Medulla oblongata (tissue), 1 donor: Measurements from ENCODE around the gene FAM131C.
"Not testable (repeated sequence)": the region's sequence is repeated elsewhere in the genome, so short reads cannot be mapped to it uniquely, and the experiment has no call there.

Experiments
- DNase-seq: peaks from one replicate; pipeline ENCODE4 v3.0.0-alpha.2; 2015; ENCODE audit errors: extremely low spot score

Gene FAM131C

DNA sequence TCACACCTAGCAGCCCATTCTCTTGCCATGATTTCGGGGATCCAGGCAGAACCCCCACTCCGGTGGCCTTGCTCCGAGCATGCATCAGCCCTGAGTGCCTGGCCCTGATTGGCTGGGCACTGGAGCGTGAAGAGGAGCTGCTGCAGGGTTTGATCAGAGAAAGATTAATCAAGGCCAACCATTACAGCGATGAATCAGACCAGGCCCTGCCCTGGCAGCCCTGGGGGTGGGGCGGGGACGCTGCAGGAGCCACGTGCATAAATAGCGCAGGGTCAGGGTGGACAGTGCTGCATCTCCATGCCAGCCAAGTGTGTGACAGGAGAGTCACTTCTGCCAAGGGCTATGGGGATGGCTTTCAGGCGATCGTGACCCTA, 3.4 kb upstream of the FAM131C start:
- DNase-seq, result no peak

DNA sequence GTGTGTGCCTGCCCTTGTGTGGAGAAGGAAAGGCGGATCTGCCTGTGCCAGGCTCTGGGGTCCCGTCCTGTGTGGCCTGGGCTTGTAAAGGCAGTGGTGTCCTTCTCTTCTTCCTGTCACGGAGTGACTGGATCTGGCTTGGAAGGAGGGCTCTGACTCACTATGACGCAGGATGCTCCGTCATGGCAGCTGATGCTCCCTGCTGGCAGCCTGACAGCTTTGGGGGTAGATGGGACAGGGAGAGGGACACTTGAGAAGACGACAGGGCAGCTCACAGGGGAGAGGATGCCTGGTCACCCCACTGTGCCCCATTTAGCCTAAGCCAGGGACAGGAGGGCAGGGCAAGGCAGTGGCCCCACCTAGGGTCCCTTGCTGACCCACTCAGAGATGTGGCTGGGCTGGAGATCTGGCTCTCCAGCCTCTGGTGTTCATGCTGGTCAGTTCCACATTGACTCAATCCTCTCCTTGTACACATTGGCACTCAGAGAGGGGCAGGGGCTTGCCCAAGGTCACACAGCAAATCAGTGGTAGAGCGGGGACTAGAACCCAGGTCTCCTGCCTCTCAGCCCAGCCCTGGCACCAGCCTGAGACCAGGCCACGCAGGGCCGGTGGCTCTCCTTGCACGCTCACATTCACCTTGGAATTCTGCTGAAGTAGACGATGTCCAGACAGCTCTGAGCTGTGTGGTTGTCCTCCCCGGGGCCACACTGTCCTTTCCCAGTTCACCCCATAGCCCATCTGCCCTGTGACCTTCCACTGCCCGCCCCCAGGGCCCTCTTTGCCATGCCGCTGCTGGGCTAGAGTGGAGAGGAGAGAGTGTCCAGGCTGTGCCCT, 2.8 kb upstream of the FAM131C start:
- DNase-seq, result no peak

DNA sequence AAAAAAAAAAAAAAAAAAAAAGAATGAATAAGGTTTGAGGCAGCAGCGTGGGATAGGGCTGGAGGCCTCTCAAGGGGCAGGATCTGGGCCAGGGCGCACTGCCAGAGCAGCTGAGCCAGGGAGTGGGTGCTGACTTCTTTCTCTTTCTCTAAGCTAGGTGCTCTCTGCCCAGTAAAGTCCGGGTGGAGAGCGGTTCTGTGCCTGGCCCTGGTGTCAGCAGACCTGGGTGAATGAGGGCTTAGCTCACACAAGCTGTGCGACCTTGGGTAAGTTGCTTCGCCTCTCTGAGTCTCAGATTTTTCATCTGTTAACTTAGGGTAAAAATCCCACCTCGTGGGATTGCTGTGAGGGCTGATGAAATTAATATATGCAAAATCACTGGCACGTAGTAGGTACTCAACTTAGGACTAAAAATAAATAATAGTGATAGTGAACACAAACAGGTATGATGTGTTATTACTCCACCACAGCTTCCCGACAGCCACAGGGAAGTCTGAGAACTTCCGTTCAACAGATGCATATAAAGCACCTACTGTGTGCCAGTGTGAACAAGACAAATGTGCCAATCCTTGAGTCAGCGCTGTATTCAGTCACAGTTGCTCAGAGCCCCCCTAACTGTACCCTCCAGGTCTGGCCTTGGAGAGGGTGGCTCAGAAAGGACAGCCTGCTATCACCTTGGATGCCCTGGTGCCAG, 2.0 kb upstream of the FAM131C start:
- DNase-seq, result peak; percentile 67

DNA sequence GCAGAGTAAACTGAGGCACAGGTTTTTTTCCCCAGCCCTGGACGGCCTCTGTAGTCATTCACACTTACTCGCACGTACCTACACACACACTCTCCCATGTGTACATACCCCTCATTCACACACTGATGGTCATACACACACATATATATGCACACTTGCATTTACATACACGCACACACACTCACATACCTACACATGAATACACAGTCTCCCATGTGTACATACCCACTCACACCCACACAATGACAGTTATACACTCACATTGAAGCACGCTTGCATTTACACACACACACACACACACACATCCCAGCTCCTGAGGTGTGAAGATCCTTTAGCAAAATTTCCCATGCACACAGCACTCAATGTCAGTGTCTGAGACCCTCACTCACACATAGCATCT, 766 bp upstream of the FAM131C start:
- no peak for DNase-seq

DNA sequence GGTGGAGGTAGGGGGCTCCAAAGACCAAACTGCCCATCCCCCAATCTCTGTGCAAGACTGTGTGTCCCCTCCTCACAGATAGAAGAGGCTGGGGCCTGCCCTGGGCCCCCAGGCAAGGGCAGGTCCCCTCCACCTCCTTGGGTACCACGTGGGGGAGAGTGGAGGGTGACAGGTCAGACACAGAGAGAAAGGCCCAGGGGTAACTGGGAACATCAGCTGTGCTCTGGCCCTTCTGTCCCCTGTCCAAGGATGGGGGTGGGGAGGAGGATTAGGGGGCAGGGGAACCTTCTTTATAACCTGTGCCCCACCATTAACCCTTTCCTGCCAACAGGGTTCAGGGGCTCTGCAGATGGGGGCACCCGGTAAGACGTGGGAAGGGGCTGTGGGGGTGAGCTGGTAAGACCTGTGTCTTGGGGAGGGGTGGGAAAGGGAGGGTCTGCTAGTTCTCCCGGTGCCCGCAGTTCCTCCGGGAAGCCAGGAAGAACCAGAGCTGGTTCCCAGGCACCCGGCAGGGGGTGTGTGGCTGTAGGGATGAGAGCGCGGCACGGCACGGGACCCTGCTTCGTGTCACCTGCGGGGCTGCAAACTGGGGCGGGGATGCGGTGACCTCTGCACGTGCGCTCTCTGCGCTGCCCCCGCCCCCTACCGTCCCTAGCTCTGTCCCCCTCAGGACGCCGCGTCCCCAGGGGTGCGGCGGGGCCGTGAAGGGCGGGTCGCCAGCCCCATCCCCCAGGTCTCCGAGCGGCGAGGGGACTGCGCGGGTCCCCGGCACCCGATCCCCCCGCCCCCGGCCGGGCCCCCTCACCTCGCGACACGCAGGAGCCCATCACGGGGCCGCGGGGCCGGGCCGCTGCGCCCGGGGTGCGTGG, 601 bp downstream of the FAM131C start:
- no peak for DNase-seq

DNA sequence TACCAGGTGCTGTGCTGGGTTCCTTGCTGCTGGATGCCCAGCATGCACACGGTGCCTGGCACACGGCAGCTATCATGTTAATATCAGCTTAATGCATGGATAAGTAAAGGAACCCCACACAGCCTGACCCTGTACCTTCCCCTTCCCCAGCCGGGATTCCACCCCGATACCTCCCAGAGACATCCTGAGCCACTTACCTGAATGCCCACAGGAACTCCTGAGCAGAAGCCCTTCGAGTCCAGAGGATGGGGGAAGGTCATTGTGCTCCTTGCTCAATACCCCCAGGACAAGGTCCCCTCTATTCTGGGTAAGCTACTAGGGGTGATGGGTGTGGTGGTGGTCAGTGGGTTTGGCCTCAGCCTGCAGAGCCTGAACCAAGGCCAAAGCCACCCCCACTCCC, 1.4 kb downstream of the FAM131C start:
- DNase-seq, result no peak

DNA sequence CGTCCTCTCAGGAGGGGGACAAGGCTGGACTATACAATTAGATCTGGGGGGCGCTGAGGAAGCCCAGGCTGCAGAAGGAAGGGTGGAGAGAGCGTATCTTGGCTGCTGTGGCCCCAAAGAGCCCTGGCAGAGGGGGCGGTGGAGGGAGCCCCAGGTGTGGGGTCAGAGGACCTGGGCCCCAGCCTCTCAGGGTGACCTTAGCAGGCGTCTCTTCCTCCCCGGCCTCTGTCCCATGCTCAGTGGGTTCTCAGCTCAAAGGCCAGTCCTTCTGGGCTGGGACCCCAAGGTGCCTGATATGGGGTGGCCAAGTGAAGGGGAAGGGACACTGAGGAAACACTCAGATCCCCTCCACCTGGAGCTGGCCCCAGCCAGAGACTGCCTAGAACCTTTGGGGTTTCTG, 1.8 kb downstream of the FAM131C start:
- no peak for DNase-seq

DNA sequence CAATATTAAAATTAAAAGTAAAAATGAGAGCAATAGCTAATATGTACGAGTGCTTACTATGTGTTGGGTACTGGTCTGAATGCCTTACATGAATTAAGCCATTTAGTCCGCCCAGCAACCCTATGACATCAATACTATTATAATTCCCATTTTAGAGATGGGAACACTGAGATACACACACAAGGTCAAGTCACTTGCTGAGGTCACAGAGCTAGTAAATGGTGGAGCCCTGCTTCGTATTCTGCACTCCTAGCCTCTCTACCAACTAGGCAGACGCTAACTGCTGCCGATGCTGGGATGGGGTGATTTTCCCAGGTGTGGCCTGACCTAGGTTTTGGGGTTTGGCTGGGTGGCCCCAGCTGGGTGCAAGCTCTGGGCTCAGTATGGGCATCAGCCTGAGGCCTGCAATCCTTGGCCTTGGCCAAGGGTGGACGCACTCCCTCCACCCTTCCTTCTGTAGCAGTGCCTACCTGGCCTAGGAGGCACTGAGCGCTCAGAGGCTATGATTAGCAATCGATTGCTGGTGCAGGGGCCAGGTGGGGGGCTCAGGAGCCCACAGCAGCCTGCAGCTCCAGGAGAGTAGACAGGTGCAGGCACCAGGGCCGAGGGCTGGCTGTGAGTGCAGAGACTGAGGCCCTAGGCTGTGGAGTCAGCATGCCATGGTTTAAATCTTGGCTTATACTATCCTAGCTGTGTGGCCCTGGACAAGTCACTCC, 2.7 kb downstream of the FAM131C start:
- no peak for DNase-seq

DNA sequence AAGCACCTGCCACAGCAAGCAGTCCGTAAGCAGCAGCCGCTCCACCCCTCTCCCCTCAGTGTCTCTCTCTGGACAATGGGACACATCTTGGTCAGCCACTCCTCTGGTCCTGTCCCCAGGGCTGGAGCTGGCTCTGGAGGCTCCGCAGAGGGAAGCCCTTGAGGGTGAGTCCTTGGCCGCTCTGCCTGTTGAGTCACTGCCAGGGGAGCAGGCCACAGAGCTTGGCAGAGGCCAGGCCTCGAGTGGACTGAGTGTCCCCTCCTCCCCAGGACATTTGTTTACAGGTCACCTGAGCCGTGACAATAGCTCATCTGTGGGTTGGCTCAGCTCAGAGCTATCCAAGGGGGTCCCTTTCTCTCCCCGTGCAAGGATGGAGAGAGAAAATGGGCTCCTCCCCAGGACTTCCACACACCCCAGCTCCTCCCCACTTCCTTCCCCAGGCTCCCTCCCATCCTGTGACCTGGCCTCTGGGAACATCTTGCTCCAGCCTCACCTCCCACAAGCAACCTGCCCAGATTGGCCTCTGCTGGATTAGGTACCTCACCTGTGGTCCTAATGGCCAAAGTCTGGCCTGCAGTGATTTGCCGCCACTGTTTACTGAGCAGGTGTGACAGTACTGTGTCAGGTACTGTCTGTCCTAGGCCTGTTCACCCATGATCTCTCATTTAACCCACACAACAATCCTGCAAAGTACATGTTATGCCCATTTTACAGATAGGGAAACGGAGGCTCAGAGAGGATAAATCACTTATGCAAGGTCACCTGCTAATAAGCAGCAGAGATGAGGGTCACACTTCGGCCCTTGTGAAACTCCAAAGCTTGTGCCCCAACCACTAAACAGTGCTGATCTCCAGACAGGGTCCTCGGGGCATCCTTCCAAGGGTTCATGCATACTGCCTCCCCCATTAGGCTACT, 4.8 kb downstream of the FAM131C start:
- peak; percentile 74 for DNase-seq

DNA sequence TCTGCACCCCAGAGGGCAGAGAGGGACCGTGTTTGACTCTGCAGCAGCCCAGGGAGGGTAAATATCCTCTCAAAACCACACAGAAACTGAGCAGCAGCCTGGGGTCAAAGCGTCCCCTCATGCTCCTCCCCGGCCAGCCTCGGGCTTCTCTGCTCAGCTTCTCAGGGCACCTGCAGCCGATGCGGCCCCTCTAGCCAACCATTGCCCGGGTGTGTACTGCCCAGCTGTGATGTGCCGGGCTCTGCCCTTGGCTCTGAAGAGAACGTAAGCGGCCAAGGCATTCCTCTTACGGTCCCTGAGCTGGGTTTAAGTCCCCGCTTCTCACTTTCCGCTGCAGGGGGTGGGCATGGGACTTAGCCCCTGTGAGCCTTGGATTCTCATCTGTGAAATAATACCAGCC, 5.5 kb downstream of the FAM131C start:
- no peak for DNase-seq

DNA sequence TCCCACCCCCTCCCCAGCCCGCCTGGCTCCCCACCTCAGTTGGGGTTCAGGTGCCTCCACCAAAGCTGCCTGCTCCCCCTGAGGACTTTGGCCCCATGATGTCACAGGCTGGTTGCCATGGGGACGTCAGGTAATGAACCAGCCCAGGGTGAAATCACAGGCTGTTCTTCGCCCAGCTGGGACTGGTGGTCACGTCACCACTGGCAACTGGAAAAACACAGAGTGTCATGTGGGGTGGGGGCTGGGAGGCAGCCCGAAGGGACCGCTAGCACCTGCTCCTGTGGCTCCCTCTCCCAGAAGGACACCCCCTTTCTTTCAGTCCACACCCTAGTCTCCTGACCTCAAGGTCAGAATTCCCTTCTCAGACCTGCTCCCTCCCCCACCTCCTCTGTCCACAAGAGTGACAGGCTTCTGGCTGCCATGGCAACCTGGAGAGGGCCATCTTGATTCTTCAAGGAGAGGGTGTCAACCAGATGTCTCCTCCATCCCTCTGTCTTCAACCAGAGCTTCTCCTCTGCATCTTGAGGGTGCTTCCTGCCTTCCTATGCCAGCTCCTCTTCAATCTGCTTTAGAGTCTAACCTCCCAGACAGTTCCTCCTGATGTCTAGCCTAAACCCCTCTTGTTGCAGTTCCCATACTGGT, 6.2 kb downstream of the FAM131C start:
- DNase-seq, result no peak

DNA sequence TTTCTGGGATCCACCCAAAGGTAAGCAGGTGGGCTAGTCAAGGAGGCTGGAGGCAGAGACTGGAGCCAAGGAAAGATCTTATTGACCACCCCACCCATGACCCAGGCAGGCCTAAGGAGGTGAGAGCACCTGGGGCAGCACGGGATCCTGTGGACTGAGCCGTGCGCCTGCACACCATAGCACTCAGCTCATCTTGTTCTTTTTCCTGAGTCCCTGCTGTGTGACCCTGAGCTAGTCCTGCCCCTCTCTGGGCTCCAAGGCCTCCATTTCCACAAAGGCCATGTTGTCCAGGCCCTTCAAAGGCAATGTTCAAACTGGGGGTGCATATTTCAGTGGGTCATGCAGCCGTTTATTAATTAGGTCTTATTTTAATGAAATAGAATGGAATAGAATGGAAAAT, 7.2 kb downstream of the FAM131C start:
- DNase-seq, result no peak

DNA sequence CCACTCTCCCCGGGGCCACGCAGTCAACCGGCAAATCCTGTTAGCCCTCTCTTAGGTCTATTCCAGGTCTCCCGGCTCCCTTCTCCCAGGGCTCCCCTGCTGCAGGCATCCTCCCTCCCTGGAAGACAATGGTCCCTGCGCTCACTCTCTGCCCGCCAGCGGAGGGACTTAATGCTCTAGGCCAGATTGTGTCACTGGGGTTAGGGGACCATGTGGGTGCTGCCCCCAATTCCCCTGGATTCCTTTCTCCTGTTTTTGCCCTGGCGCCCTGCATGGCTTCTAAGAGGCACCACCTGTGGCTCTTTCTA, 8.2 kb downstream of the FAM131C start:
- no peak for DNase-seq

DNA sequence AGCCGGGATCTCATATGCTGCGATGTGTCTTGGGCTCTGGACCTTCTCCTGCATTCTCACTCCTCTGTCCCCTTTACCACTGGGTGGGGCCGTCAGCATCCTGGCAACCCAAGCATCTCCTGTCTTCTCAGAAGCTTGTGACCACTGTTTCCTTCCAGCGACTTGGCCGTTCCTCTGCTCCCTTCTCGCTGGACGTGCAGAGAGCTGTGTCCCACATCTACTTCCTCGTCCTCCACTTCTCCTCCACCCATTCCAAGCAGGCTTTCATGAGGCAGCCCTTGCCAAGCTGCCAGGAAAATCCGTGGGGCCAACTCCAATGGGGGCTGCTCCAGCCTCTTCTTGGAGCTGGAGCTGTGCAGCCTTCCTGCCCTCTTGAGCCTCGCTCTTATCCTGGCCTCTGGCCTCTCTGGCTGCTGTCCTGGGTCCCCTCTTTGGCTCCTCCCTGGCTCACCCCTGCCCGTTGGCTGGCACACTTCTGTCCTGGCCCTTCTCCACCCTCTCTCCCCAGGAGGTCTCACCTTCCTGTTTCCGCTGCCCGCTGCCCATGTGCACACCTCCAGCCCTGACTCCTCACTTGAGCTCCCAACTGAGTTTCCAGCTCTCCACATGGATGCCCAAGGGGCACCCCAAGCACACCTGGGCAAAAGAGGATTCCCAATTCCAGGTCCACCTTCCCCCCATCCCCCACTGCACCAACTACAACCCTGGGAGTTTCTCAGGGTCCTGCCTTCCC, 8.7 kb downstream of the FAM131C start:
- DNase-seq, result peak; percentile 32

DNA sequence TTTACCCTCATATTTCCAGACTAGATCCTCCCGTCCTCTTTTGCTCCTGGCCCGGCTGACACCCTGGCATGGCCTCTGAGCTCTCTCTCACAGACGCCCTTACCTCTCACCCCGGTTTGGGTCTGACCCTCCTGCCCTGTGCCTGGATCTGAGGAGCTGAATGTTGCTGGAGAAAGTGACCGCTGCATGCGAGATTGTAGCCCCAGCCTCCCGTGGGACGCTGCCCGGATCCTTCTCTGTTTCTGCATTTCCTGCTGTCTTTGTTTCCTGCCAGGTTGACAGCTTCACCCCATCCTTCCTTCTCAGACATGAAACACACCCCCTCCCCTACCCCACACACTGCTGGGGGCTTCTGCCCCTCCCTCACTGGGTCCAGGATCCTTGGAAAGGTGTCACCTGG, 9.5 kb downstream of the FAM131C start:
- no peak for DNase-seq

DNA sequence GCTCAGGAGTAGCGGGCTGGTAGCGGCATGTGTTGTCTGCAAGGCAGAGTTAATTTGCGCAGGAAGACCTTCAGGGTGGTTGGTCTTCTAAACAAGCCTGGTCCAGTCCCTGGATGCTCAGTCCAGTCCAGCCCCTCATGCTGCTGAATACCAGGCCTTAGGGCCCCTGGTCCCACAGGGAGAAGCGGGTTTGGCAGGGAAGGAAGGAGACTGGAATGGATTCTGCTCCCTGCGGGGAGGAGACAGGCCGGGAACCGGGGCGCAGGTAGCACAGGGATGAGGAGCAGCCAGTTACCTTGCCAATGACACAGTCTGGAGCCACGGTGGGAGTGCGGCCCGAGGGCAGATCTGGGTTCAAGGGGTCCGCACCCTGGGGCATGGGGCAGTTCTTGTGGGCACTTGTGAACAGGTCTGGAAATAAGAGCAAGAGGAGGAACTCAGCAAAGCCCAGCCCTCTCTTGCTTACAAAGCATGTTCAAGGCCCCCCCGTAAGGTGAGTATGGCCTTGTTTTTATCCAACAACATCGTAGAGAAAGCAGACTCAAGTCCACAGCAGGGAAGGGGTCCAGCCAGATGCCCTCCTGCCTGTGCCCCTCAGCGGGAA, 10.1 kb downstream of the FAM131C start:
- DNase-seq, result no peak

DNA sequence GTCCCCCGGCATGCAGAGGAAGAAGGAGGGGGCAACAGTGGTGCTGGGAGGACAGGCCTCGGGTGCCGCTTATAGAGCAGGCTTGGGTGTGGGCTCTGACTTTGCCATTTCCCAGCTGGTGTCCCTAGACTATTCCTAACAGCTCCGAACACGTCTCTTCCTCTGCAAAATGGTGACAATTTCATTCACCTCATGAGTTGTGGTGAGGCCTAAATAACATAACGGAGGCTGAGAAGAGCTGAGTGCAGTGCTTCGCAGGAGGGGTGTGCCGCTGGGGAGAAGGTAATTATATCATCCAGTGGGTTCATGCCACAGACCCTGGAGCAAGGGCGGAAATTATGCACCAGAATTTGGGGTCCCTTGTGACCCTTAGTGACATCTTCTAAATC, 10.8 kb downstream of the FAM131C start:
- not testable (repeated sequence) for DNase-seq

DNA sequence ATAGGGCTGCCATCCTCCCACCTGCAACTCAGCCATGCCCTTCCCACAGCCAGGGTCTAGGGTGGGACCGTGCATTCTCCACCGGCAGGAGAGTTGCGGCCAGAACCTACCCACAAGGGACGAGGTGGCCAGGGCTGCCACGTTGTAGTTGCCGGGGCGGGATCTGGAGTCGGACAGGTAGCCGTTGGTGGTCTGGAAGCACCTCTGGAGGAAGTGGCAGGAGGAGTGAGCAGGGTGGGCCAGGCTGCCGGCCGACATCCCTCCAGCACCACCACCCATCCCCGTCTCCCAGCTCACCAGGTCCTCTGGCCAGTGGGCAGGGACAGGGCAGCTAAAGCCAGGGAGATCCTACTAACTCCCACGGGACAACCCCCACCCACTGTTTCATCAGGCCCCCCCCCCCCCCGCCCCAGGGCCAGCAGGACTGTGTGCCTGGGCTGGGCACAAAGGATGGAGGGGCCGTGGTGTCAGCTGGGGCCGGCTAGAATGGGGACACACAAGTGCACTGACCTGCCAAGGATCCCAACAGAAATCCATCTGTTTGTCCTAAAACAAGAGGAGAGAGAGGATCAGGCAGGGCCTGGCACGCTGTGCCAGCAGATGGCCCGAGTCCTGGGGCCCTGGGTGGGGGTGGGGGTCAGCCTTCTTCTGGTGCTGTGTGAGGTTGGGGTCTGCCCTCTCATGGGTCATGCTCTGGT, 11.3 kb downstream of the FAM131C start:
- not testable (repeated sequence) for DNase-seq

DNA sequence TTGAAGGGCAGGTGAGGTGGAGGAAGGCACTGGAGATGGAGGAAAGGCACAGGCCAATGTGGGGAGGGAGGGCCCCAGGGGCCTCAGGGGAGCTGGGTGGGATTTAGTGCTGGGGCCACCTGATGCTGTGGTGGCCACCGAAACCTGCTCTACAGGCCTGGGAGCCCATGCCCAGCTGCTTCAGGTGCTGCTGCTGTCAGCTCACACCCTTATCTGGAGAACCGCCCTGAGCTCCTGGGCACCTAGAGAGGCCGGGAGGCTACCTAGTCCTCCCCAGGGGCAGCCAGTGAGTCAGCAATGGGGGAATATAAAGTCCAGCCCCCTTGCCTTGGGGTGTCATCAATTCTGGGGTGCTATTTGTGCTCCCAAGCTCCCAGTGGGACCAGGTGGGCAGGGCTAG, 12.2 kb downstream of the FAM131C start:
- no peak for DNase-seq
